NCI-H2029 (cell line): Measurements from ENCODE around the gene HCFC1R1.

Source experiments
- DNase-seq: peaks from one replicate; lab custom pipeline; 2025; lab: John Stamatoyannopoulos, UW

Gene HCFC1R1

DNA sequence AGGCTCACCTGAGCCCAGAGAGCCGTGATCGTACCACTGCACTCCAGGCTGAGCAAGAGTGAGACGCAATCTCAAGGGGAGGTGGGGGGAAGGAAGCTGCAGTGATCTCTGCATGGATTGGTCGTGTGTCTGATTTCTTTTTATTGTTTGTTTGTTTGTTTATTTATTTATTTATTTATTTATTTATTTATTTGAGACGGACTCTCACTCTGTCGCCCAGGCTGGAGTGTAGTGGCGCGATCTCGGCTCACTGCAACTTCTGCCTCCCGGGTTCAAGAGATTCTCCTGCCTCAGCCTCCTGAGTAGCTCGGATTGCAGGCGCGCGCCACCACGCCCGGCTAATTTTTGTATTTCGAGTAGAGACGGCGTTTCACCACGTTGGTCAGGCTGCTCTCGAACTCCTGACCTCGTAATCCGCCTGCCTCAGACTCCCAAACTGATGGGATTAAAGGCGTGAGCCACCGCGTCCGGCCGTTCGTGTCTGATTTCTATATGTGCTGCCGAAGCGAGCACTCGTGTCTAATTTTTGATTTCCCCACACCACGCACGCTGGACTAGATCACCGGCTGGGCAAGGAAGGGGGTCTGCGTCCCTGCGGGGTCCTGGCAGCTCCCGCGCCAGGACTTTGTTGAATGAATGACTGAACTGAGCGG is 4.0 kb downstream of the HCFC1R1 start:
- DNase-seq, result no peak

- DNase-seq, result no peak
Observed at GRCh38 chr16:3017794-3018506, 5.8 kb downstream of the HCFC1R1 start, which contains the start of gene CLDN6. Gene CLDN6, minus strand, starts transcription at chr16:3018183. Its CDS starts 2,162 bp downstream, at chr16:3016021.

DNA sequence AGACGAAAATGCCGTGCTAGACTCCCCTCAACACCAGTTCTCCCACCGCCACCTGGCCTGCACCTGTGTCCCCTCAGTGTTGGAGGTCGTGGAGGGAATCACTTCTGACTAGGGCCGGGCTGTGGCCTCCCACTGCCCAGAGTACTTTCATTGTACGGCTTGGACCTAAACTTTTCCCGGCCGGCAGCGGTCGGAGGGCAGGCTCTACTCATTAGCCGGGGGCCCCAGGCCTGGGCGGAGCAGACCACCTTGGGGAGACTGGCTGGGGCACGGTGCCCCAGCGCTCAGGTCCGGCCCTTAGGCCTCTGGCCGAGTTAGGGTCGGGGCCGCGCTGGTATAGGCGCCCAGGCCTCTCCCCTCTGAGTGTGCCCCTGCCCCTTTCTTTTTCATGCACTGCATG is 6.4 kb downstream of the HCFC1R1 start:
- DNase-seq, result no peak

GRCh38 chr16:3015865-3016521 is 7.7 kb downstream of the HCFC1R1 start:
- DNase-seq, result no peak

DNA sequence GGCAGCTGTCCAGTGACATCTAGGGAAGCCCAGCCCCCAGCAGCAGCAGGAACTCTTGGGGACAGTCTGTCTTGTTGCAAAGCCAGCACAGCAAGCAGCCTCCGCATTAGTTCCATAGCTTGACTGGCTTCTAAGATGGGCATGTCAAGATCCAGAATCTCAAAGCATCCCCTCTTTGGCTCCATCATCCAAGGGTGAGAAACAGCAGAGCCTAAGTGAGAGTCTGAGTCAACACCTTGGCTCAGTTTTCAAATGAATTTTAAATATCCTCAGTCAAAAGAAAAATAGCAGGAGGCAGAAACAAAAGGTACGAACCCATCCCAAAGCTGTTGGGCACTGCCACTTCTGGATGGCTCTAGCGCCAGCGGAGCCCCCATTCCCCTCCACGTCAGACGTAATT is 8.8 kb downstream of the HCFC1R1 start:
- no peak for DNase-seq

- no peak for DNase-seq
Observed at GRCh38 chr16:3013998-3014690, 9.6 kb downstream of the HCFC1R1 start.

DNA sequence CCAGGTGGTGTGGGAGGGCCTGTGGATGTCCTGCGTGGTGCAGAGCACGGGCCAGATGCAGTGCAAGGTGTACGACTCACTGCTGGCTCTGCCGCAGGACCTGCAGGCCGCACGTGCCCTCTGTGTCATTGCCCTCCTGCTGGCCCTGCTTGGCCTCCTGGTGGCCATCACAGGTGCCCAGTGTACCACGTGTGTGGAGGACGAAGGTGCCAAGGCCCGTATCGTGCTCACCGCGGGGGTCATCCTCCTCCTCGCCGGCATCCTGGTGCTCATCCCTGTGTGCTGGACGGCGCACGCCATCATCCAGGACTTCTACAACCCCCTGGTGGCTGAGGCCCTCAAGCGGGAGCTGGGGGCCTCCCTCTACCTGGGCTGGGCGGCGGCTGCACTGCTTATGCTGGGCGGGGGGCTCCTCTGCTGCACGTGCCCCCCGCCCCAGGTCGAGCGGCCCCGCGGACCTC is 10.2 kb downstream of the HCFC1R1 start:
- DNase-seq, result no peak

DNA sequence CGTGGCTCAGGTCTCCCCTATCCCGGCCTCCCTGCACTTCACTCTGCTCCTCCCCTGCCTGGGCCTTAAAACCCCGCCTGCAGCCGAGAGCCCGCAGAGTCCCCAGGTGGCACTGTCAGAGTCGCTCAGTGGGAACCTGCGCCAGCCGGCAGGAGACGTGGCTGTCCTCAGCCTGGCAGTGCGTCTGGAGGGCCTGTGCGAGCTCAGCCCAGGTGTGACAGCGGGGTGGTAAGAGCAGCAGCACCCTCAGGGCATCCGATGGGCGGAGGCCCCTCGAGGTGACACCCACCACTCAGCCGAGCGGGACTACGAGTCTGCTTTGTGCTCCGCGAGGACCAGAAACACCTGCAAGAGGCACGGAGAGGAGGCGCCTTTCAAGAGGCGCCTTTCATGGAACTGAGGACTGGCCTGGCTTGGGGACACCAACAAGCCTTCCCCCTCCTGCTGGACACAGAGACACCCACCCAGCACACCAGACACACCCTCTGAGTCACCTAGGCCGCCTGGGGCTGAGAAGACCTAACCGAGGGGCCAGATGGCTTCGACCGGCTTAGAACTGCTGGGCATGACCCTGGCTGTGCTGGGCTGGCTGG is 10.8 kb downstream of the HCFC1R1 start, which contains the start of gene CLDN9:
Gene CLDN9 (plus strand): TSS at position 96 of the 593 bp plus-strand sequence. CDS start 440 bp downstream, at position 536.
- DNase-seq, result no peak

DNA sequence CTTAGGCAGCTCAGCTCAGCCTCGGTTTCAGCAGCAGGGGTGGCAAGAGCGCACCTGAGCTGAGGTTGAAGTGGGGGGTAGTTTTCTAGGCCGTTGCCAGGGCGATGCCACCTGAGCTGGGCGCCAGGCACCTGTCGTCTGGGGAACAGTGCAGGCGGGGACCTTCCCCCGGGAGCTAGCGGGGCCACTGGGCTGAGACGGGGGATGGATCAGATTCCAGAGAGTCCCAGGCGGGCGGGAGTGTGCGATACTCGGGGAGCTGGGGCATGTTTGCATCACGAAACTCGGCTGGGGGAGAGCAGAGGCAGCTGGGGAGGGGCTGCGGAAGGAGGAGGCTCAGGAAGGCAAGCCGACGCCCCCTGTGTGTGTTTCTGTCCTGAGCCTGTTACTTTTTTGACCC is 11.5 kb downstream of the HCFC1R1 start:
- peak; percentile 35 for DNase-seq

DNA sequence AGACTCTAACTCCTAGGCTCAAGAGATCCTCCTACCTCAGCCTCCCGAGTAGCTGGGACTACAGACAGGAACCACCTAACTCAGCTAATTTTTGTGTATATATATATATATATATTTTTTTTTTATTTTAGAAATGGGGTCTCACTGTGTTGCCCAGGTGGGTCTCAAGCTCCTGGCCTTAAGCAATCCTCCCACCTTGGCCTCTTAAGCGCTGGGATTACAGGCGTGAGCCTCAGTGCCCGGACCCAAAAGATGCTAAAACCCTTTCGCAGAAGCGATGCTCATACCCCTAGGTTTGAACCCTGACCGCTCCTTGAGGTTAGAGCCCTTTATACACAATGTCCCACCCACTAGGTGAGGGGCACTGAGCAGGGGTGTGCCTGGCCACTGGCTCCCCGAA is 13.2 kb downstream of the HCFC1R1 start:
- DNase-seq, result no peak

GRCh38 chr16:3009568-3010390 is 14.0 kb downstream of the HCFC1R1 start:
- DNase-seq, result no peak

GRCh38 chr16:3008690-3009037 is 15.1 kb downstream of the HCFC1R1 start:
- DNase-seq, result no peak

- no peak for DNase-seq
Observed at GRCh38 chr16:3007957-3008689, 15.6 kb downstream of the HCFC1R1 start.

GRCh38 chr16:3007059-3007956 is 16.4 kb downstream of the HCFC1R1 start:
- no peak for DNase-seq

DNA sequence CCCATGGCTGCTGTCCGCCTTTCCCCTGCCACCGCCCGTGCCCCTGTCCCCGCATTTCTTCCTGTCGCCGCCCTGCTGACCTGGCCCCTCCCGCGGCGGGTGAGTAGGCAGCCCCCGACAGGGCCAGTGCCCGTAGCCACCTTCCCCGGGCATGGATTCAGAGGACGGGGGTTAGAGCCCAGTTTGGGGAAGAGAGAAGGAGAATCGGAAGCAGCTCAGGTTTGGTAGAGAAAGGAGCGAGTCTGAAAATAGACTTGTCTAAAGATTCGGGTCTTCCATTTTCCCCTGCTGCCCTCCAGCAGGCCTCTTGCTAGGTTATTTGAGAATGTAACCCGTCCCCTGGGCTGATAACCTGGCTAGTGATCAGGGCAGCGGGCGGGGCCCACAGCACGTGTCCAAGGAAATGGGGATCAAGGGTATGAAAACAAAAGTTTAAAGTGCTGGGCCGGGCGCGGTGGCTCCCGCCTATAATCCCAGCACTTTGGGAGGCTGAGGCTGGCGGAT is 18.9 kb downstream of the HCFC1R1 start:
- no peak for DNase-seq

- peak; percentile 26 for DNase-seq
Observed at GRCh38 chr16:3004319-3004718, 19.4 kb downstream of the HCFC1R1 start.

DNA sequence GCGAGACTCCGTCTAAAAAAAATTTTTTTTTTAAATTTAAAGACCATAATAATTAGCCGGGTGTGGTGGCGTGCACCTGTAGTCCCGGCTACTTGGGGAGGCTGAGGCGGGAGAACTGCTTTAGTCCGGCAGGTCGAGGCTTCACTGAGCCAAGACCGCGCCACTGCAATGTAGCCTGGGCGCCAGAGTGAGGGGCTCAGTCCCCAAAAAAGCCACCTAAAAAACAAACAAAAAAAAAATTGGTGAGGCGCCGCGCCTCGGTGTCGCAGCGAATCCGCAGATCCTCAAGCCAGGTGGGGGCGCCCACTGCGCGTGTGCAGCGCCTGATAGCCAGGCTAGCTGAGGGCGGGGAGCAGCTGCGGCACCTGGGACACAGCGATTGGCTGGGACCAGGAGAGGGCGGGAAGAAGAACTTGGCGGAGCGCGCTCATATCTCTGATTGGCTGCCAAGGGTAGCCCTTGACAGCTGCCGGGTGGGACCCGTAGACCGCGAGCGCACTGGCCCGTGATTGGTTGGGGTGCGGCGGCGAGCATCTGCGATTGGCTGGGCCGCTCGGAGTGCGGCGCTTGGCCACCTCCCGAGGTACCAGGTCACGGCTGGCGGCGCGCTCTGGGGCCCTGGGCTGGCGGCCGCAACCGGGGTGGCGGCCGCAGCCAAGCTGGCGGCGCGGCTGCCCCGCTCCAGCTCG is 20.0 kb downstream of the HCFC1R1 start:
- peak; percentile 95 for DNase-seq

GRCh38 chr16:3001316-3001715 is 22.4 kb downstream of the HCFC1R1 start:
- no peak for DNase-seq

- no peak for DNase-seq
Observed at GRCh38 chr16:3000540-3000939, 23.2 kb downstream of the HCFC1R1 start.
